GM21360 (cell line): Measurements from ENCODE around the gene VWC2.

Experiments used
- ATAC-seq: cut with Tn5 transposase; IDR thresholded peaks from one replicate; pipeline ENCODE4 v1.9.1; 2021; ENCODE audit warnings: mild to moderate bottlenecking, moderate library complexity; ENCODE audit not compliant: unreplicated experiment

VWC2 gene

DNA sequence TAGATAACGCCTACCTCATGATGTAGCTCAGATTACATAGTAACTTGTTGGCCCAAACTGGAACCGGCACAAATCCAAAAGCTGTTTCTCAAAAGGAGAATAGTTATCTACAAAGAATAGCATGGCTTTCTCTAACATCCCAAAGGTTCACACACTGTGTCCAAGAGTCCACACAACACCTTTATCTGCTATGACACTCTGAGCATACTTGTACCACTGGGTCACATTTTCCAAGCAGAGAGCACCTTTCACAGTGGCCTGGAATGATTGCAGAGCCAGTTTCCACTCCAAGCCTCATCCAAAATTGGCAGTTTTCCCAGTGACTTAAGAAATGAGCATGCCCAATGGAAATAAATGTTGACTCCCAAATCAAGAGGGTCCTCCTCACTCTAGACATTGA is 155.3 kb downstream of the VWC2 start:
- no peak for ATAC-seq

DNA sequence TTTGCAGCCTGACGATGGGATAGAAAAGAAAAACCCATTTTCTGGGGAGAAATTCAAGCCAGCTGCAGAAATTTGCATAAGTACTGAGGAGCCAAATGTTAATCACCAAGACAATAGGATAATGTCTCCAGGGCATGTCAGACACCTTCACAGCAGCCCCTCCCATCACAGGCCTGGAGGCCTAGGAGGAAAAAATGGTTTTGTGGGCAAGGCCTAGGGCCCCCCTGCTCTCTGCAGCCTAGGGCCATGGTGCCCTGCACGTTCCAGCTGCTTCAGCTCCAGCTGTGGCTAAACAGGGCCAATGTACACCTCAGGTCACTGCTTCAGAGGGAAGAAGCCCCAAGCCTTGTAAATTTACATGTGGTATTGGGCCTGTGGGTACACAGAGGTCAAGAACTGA is 158.2 kb downstream of the VWC2 start:
- no peak for ATAC-seq

DNA sequence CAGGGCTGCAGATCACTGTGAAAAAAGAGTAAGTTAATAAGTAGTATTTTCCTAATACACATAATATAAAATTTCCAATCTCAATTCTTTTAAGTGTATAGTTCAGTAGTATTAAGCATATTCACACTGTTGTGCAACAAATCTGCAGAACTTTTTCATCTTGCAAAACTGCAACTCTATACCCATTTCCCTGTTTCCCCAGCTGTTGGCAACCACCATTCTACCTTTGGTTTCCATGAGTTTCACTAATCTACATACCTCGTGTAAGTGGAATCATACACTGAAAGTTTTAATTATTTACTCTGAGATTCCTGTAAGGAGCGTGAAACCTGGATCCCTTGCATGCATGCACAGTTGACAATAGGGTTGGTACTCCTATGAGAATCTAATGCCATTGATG is 164.2 kb downstream of the VWC2 start:
- no peak for ATAC-seq
